D721Med (cell line): Measurements from ENCODE around the gene OR5K4.

Source experiments
- DNase-seq: peaks from one replicate; pipeline ENCODE4 v3.0.0; 2011; ENCODE audit warnings: low spot score; ENCODE audit not compliant: insufficient read length
- FAIRE-seq: peaks from 2 replicates; lab custom pipeline; 2011; peaks lifted over from hg19 to GRCh38; lab: Jason Lieb, UNC
- TF ChIP-seq, protein P1 (sequence below): IDR thresholded peaks from 2 replicates; pipeline ENCODE4 v1.5.1; 2012; ENCODE audit warnings: mild to moderate bottlenecking, control low read depth; ENCODE audit not compliant: insufficient read depth; ENCODE audit errors: missing control alignments

Gene OR5K4

GRCh38 chr3:98328933-98329332 lies 24.7 kb upstream of the OR5K4 start:
- DNase-seq (no peak), FAIRE-seq (no peak)
- TF ChIP-seq, protein P1, sequence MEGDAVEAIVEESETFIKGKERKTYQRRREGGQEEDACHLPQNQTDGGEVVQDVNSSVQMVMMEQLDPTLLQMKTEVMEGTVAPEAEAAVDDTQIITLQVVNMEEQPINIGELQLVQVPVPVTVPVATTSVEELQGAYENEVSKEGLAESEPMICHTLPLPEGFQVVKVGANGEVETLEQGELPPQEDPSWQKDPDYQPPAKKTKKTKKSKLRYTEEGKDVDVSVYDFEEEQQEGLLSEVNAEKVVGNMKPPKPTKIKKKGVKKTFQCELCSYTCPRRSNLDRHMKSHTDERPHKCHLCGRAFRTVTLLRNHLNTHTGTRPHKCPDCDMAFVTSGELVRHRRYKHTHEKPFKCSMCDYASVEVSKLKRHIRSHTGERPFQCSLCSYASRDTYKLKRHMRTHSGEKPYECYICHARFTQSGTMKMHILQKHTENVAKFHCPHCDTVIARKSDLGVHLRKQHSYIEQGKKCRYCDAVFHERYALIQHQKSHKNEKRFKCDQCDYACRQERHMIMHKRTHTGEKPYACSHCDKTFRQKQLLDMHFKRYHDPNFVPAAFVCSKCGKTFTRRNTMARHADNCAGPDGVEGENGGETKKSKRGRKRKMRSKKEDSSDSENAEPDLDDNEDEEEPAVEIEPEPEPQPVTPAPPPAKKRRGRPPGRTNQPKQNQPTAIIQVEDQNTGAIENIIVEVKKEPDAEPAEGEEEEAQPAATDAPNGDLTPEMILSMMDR = no peak

DNA sequence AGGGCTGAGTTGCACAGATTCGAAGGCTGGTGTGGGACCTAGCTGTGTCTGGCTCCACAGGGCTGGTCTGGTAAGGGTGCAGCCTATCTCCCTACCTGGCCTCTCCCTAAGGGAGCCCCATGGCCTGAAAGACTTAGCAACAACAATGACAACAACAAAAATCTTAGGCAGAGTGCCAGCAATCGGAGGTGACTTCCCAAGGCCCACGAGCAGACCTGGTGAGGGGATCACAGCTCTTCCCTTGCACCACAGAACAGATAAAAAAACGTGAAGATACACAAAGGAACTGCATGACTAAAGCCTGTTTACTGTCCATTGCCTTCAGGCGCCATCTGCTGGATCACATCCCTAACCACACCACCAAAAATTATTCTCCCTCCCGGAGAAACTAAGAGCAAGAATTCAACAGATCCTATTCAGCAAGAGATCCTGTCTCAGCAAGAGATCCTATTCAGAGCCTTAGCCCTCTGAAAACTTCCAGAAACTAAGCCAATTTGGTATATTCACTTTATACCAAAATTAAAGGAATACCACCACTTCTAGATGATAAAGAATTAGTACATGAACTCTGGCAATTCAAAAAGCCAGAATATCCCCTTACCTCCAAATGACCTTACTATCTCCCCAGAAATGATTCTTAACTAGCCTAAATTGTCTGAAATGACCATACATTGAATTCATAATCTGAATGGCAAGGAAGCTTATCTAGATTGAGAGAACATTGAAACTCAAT lies 24.1 kb upstream of the OR5K4 start:
- DNase-seq = no peak
- FAIRE-seq = no peak
- TF ChIP-seq, protein P1 = peak; percentile 90

DNA sequence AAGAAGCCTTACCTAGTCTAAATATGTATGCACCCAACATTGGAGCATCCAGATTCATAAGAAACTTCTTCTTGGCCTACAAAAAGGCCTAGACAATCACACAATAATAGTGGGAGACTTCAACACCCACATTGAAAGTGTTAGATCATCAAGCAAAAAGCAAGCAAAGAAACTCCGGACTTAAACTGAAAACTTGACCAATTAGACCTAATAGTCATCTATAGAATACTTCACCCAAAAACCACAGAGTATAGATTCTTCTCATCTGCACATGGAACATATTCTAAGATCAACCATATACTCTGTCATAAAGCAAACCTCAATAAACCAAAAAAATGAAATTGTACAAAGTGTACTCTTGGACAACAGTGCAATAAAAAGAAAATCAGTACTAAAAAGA lies 22.3 kb upstream of the OR5K4 start:
- TF ChIP-seq, protein P1 = no peak
- no peak for DNase-seq
- no peak for FAIRE-seq

DNA sequence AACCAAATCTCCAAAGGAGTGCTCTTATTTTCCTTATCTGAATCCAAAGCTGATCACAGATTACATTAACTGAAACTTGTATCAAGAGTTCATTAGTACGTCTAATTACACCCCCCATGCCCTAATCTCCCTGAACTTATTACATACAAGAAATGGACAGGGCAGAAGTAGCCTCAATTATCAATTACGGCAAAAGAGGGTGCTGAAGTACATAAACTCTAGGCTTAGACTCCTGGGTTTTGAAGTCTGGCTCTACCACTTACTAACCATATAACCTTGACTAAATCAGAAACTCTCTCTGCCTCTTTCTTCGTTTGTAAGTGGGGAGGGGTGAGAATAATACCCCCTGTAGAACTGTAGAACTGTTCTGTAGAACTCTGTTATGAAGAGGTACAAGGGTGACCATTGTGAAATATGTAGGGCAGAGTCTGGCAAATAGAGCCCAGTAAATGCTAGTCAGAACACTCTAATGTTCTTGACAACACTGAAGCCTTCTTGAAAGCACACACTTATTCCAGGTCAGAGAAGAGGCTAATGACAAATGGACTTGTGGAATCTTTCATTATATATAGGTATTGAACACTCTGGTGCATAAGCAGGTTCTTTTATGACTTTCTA lies 19.6 kb upstream of the OR5K4 start:
- FAIRE-seq (no peak), DNase-seq (no peak)

GRCh38 chr3:98339031-98339430 lies 14.6 kb upstream of the OR5K4 start:
- no peak for FAIRE-seq
- no peak for DNase-seq
- TF ChIP-seq, protein P1 = no peak

More for the DNA sequence above, 19.6 kb upstream of the OR5K4 start:
- TF ChIP-seq, protein P1 = no peak

DNA sequence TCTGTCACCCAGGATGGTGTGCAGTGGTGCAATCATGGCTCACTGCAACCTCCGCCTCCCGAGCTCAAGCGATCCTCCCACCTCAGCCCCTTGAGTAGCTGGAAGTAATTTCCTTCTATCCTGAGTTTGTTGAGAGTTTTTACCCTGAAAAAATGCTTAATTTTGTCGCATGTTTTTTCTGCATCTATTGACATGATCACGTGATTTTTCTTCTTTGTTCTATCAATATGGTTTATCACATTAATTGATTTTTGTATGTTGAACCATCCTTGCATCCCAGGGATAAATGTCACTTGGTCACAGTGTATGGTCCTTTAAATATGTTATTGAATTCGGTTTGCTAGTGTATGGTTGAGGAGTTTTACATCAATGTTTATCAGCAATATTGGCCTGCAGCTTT lies 11.9 kb upstream of the OR5K4 start:
- DNase-seq = no peak
- TF ChIP-seq, protein P1 = no peak
- FAIRE-seq = no peak
